ENCODE results near the gene ACTA1. TPM values are rescaled to one million over a fixed set of nuclear protein-coding genes. Genes with fewer than 3 reads are reported as not detected.

Gene ACTA1
- total and polyA plus RNA-seq, 2 donors (not counting 3 experiments of a cell fraction or from before 2014, with no cell fraction given): 0.22 to 0.33 TPM

- dilution Hi-C loops (cut with MboI; ENCODE audit: extremely low pct_ligation_motif_present, low sequenced_read_pairs): no loop called here
- Histone ChIP-seq H3K4me2 (ENCODE audit: insufficient read depth, low read length) (no peak overlapping the region), H3K79me2 (ENCODE audit: control insufficient read depth, insufficient read depth, low read length) (no peaks in the 10 kb centered on the region), H3K9me1 (replicated peaks; ENCODE audit: control insufficient read depth, extremely low read depth, insufficient read depth, low read length) (no peaks in the 10 kb centered on the region), H4K20me1 (replicated peaks; ENCODE audit: control insufficient read depth, extremely low read depth, insufficient read depth, low read length) (no peaks in the 10 kb centered on the region), H3K4me3 (replicated peaks in 1 of 3; ENCODE audit: insufficient read depth in 1 of 3, low read depth in 1 of 3, low read length in 3 of 3) (no peak overlapping the region), H3K9me3 (replicated peaks; ENCODE audit: control insufficient read depth, insufficient read depth, low read length) (no peaks in the 10 kb centered on the region), H3K4me1 (ENCODE audit: control insufficient read depth, extremely low read depth, insufficient read depth, low read length) (no peaks in the 10 kb centered on the region), H2AFZ (ENCODE audit: low read depth, low read length) (no peak overlapping the region), H3K36me3 (ENCODE audit: control insufficient read depth in 2 of 2, extremely low read depth in 1 of 2, insufficient read depth in 2 of 2, low read length in 2 of 2) (no peaks in the 10 kb centered on the region), H3K27me3 (ENCODE audit: control insufficient read depth in 2 of 2, insufficient read depth in 2 of 2, low read length in 2 of 2) (no peaks in the 10 kb centered on the region), H3K27ac (ENCODE audit: insufficient read depth, low read depth, low read length) (no peak overlapping the region), H3K9ac (replicated peaks; ENCODE audit: extremely low read depth, insufficient read depth, low read length) (no peak overlapping the region)
- ChIA-PET POLR2A (no interaction called here), CTCF (interaction anchor here (0.7 to 0.8 kb wide), 2 partner anchors 9 to 139 kb away, joined by 3 read pairs; no protein-coding TSS in a partner anchor)
- DNase-seq (ENCODE audit: low read depth, low spot score): no peak
- no peak for FAIRE-seq
- TF ChIP-seq, protein P1, sequence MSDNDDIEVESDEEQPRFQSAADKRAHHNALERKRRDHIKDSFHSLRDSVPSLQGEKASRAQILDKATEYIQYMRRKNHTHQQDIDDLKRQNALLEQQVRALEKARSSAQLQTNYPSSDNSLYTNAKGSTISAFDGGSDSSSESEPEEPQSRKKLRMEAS (IDR thresholded peaks at IDR 0.05; ENCODE audit: insufficient read depth, insufficient read length): no peak
- TF ChIP-seq JUN (IDR thresholded peaks at IDR 0.05; ENCODE audit: borderline replicate concordance, insufficient read depth, insufficient read length, low read depth) (no peak), MYC (IDR thresholded peaks at IDR 0.05; ENCODE audit: low read depth, low read length) (no peak), POLR2AphosphoS5 (IDR thresholded peaks at IDR 0.05; ENCODE audit: insufficient read depth, low read depth, low read length) (no peak), FOS (IDR thresholded peaks at IDR 0.05; ENCODE audit: borderline replicate concordance, insufficient read depth, low read length) (no peak), POLR2A (IDR thresholded peaks at IDR 0.05; ENCODE audit: low read depth, low read length) (no peak), EZH2 (IDR thresholded peaks at IDR 0.05; ENCODE audit: borderline replicate concordance, low read depth, low read length, severe bottlenecking) (no peak), GATA2 (IDR thresholded peaks at IDR 0.05; ENCODE audit: insufficient read depth, insufficient read length, low read depth, low read length) (no peak)
- TF ChIP-seq, protein P2, sequence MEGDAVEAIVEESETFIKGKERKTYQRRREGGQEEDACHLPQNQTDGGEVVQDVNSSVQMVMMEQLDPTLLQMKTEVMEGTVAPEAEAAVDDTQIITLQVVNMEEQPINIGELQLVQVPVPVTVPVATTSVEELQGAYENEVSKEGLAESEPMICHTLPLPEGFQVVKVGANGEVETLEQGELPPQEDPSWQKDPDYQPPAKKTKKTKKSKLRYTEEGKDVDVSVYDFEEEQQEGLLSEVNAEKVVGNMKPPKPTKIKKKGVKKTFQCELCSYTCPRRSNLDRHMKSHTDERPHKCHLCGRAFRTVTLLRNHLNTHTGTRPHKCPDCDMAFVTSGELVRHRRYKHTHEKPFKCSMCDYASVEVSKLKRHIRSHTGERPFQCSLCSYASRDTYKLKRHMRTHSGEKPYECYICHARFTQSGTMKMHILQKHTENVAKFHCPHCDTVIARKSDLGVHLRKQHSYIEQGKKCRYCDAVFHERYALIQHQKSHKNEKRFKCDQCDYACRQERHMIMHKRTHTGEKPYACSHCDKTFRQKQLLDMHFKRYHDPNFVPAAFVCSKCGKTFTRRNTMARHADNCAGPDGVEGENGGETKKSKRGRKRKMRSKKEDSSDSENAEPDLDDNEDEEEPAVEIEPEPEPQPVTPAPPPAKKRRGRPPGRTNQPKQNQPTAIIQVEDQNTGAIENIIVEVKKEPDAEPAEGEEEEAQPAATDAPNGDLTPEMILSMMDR (IDR thresholded peaks at IDR 0.05; ENCODE audit: extremely low read depth in 1 of 2, insufficient read depth in 1 of 2, low read depth in 1 of 2, low read length in 2 of 2): no peak
- BruUV-seq (replicated peaks): no TSS peak
- intact Hi-C loops (cut with micrococcal nuclease): no loop called here
Measured at GRCh38 chr1:229397762-229398161, 36.1 kb downstream of the ACTA1 start.
